ENCODE measurements around the gene ARHGEF10L.

The ARHGEF10L gene

DNA sequence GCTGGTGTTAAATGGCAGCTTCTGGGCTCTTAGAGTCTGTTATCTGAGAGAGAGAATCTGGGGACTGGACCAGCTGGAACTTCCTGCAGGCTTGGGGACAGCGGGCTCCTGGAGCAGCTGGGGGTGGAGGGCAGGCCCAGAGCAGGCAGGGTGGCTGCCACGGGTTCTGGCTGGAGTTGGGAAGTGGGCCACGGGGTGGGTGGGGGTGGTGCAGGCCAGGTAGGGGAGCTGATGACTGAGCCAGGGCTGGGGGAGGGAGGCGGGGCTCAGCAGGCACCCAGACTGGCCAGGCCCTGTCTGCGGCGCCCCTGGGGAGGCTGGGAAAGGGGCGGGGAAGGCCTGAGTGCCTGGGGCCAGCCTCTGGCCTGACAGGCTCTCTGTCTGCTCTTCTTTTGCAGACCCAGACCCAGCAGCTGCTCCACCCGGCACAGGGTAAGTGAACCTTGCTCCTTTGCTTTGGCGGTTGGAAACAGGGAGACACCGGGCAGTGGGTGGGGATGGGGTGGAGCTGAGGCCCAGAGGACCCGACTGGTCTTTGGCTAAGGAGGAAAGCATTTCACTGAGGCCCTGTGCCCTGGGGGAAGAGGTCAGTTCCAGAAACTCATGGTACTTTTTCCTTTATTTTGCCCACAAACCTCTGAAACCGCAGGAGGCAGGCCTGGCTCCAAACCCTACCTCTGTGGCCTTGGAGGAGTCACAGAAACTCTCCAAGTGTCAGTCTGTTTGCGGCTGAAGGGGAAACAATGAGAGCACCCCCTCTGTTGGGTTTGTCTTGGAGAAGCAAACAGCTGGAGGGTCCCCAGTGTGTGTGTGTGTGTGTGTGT is 48.8 kb downstream of the ARHGEF10L start:
- no peak for DNase-seq (ENCODE audit: low read depth in 2 of 2)

DNA sequence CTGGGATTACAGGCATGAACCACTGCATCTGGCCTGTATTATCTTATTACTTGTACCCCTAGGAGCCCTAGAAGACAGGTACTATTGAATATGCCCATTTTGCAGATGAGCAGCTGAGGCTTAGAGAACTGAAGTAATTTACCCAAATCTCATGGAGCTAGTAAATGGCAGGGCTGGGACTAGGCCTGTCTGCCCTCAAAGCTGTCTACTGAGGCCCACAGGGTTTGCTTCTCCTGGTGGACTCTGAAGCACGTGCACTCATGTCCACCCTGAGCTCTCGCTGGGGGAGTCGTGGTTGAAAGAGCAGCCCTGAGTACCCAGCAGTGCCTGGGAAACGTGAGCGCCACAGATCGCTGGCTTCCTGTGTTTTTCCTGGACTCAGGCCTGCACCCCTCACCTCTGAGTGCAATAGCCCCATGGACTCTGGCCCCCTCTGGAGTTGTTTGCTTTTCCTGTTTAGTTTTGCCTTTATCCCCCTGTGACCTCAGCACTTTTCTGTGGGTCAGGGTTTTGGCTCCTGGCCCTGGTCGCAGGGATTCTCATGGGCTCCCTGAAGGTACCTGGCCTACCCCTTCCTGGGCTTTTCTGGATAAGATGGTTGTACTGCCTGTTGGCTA is 52.4 kb downstream of the ARHGEF10L start:
- DNase-seq (ENCODE audit: low read depth in 2 of 2): no peak

DNA sequence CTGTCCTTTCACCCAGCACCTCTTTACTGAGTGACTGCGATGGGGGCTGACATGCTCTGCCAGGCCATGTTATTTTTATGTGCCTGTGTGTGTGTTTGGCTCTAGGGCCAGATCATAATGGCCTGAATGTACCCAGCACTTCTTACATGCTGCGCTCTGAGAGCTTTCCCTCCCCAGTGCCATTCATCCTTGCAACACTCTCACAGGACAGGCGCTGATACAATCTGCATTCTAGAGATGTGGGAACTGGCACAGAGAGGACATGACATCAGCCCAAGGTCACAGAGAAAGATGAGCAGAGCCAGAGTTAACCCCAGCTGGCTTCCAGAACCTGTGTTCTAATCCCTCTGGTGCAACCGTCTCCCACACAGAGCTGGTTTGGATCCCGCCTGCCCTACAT is 54.5 kb downstream of the ARHGEF10L start:
- no peak for DNase-seq (ENCODE audit: low read depth in 2 of 2)

DNA sequence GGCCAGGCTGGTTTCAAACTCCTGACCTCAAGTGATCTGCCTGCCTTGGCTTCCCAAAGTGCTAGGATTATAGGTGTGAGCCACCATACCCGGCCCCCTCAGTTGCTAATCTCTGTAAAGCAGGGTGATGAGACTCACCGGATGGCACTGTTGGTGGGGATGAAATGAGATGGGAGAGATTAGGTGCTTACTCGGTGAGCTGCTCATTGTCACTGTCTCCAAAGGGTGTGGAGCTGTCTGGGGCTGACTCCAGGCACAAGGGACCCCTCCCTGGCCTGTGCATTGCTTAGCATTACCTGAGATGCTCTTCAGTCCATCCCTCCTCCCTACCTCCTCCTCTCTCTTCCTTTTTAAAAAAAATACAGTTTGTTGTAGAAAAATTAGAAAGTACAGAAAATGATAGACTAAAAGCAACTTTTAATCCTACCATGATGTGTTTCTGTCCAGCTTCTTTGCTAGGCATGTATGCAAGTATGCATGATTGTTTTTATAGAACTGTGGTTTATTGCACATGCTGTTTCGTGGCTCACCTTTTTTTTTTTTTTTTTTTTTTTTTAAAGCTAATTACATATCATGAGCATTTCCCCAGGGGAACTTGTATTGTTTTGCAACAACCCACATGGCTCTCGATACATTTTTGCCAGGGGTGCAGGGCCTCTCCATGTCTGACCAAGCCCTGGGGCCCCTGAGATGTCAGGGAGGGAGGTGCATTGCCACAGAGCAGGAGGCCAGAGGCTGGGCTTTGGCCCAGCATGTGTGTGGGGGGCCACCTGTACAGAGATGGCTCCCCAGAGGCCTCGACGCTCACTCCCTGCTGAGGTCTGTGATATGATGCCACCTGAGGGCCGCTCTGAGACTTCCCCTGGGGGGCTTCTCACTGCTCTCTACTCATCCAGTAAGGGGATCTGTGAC is 55.4 kb downstream of the ARHGEF10L start:
- no peak for DNase-seq (ENCODE audit: low read depth in 2 of 2)

DNA sequence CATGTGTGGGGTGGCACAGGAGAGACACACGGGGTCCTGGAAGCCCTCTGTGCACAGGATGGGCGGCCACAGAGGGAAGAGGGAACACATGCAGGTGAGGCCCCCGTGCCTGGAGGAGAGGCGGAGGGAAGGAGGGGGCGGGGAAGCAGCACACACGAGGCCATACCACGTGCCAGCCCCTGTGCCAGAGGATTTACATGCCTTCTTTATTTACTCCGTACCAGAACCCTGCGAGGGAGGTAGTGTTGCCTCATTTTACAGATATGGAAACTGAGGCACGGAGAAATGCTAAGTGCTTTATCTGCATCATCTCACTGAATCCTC is 56.1 kb downstream of the ARHGEF10L start:
- no peak for DNase-seq (ENCODE audit: low read depth in 2 of 2)

DNA sequence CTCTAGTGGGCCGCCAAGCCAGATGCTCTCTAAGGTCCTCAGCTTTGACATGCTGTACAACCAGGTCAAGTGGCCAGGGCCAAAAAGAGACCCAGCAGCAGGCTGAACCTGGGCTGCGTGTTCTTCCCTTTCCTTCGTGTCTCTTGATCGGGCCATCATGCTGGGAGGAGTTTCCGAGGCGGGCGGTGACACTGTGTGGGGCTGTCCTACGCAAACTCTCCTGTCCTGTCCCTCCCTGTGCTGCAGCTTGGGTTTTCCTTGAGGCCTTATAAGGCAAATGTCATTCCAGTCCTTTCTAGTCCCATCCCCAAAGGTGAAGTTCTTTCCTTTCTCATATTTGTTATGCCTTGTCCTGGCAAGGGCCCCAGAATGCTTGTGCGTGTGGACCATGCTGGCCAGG is 56.7 kb downstream of the ARHGEF10L start:
- DNase-seq (ENCODE audit: low read depth in 2 of 2): no peak

DNA sequence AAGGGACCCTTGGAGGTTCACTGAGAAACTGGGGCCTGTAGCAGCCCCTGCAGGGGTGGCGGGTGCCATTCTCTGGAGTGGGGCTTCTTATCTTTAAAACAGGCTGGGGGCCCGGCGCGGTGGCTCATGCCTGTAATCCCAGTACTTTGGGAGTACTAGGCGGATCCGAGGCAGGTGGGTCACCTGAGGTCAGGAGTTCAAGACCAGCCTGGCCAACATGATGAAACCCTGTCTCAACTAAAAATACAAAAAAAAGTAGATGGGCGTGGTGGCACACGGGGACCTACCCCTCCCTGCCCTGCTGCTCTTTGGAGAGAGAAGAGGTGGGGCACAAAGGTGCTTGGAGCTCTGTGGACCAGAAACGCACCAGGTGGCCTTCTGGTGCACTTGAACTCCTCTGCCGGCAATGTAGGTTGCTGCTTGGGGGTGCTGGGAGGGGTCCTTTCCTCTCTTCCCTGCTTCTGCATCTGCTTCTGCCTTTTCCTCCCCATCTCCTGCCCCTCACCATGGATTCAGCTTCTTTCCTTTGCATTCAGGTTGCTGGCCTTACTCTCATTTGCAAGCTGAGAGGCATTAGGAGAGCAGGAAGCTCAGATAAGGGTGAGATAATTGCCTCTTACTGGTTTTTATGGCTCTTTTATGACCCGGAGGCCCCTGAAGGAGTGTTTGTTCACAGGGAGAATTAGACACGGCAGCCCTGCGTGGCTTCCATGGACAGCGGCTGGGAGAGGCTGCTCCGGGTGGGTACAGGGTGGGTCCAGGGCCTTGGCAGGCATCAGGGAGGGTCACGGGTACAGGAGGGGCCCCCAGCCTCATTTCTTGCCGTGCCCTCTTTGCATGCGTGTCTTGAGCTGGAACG is 57.4 kb downstream of the ARHGEF10L start:
- no peak for DNase-seq (ENCODE audit: low read depth in 2 of 2)

DNA sequence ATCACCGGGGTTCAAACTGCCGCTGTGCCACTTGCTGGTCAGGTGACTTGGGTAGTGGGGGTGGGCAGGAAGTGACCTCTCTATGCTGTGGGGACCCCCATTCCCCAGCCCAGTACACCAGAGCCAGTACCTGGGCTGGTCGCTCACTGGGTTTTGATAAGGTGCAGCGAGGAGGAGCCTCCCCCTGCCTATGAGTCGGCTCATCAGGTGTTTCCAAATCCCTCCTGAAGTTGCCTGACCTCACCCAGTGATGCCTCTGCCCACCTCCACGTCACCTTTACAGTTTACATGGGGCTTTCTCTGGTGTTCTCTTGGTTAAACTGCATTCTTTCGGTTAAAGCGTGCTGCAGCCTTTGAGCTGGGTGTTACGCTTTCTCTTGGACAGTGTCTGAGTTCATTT is 58.2 kb downstream of the ARHGEF10L start:
- DNase-seq (ENCODE audit: low read depth in 2 of 2): no peak

DNA sequence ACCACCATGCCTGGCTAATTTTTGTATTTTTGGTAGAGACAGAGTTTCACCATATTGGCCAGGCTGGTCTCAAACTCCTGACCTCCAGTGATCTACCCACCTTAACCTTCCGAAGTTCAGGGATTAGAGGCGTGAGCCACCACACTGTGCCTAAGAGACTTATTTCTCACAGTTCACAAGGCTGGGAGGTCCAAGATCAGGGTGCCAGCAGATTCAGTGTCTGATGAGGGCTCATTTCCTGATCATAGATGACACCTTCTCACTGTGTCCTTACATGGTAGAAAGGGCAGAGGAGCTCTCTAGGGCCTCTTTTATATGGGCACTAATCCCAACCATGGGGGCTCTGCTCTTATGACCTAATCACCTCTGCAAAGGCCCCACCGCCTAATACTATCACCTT is 58.8 kb downstream of the ARHGEF10L start:
- no peak for DNase-seq (ENCODE audit: low read depth in 2 of 2)

DNA sequence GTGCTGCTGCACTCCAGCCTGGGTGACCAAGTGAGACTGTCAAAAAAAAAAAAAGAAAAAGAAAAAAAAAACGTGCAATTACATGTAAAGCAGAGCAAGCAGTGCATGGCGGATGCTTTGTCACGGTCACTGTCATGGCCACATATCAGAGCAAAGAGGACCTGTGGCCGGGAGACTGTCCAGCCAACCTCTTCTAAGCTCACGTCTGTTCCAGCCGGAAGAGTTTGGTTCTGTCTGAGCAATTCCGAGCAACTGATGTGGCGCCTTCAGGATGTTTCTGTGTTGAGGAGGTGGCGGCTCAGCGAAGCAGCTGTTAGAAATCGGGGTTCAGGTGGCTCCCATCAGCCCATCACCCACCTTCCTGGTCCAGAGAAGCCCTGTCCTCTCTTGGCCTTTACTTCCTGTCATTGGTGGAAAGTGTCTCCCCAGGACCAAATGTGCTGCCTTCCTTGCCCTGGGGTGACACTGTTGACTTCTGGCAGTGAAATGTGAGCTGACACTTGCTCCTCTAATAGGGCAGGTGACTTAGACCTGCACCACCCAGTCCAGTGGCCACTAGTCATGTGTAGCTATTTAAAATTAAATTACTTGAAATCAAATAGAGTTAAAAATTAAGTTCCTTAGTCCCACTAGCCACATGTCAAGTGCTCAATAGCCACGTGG is 59.9 kb downstream of the ARHGEF10L start:
- DNase-seq (ENCODE audit: low read depth in 2 of 2): no peak

DNA sequence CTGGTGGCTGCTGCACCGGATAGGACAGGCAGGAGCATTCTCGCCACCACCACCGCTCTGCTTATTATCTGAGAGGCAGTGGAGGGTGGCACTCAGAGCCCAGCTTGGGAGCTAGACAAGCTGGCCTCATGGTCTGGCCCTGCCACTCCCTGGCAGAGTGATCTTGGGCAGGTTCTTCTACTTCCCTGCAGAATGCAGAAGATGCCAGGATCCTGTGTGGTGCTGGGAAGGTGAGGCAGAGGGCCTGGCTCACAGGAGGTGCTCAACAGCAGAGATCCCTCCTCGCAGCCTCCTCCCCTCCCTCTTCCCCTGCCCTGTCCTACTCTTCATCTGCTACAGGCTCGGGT is 60.4 kb downstream of the ARHGEF10L start:
- DNase-seq (ENCODE audit: low read depth in 2 of 2): no peak

DNA sequence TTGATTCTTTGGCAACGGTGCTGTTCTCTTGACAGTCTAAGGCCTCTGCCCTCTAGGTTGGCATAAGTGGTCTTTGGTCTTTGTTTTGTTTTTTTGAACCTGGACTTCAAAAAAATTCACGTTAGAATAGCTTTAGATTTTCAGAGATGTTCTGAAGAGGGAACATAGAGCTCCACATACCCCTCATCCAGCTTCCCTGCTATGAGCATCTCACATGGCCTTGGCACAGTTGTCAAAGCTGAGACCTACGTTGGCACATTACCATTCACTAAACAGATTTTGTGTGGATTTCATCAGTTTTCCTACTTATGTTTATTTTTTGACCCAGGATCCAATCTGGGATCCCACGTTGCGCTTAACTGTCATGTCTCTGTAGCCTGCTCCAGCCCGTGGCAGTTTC is 60.8 kb downstream of the ARHGEF10L start:
- no peak for DNase-seq (ENCODE audit: low read depth in 2 of 2)

DNA sequence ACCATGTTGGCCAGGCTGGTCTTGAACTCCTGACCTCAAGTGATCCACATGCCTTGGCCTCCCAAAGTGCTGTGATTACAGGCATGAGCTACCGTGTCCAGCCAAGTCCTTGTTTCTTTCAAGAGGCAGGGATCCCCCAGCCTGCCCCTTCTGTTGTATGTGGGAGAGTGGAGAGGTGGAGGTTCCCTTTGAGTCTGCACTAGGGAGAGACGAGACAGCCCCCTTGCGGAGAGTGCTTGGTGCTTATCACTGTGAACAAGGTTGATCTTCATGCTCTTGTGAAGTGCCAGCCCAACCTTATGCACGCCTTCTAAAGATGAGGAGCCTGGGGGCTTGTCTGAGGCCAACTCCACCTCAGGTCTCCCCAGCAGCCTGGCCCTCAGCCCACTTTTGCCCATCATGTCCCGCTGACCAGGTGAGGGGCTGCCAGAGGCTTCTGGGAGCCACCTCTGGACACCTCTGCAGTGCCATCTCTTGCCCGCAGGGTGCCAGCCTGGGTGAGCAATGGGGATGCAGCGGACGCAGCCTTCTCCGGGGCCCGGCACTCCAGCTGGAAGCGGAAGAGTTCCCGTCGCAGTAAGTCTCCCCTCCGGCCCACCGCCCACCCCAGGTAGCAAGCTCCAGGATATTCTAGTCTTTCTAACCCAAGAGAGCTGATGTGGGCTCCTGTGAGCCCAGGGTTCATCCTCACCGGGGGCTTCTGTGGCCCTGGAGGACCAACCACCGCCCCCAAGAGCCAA is 62.3 kb downstream of the ARHGEF10L start:
- no peak for DNase-seq (ENCODE audit: low read depth in 2 of 2)

DNA sequence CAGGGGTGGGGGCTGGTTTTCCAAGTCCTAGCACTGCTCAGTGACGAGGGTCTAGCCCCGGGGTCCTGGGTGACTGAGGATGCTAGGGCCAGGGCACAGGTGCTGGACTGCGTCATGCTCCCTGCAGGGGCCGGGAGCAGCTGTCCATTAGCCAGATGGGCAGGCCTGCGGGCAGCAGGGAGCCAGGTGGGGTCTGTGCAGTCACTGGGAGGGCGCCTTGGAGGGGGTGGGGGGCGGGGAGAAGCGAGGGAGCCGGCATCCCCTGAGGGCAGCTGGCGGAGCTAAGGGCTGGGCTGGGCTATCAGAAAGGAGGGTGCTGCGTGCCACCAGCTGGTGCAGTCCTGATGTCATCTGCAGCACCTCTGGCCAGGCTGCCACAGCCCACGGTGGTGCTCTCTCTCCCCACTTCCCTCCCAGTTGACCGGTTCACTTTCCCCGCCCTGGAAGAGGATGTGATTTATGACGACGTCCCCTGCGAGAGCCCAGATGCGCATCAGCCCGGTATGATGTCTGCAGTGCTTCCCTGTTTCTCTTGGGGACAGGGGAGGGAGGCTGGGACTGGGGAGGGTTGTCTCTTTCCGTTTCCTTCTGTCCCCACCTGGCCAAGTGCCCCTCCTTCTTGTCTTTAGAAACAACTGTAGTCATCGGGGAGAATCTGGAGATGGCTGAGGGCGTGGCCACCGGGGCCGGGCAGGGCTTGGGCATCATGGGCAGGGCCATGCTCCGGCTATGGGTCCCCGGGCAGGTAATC is 63.8 kb downstream of the ARHGEF10L start:
- DNase-seq (ENCODE audit: low read depth in 2 of 2): no peak

DNA sequence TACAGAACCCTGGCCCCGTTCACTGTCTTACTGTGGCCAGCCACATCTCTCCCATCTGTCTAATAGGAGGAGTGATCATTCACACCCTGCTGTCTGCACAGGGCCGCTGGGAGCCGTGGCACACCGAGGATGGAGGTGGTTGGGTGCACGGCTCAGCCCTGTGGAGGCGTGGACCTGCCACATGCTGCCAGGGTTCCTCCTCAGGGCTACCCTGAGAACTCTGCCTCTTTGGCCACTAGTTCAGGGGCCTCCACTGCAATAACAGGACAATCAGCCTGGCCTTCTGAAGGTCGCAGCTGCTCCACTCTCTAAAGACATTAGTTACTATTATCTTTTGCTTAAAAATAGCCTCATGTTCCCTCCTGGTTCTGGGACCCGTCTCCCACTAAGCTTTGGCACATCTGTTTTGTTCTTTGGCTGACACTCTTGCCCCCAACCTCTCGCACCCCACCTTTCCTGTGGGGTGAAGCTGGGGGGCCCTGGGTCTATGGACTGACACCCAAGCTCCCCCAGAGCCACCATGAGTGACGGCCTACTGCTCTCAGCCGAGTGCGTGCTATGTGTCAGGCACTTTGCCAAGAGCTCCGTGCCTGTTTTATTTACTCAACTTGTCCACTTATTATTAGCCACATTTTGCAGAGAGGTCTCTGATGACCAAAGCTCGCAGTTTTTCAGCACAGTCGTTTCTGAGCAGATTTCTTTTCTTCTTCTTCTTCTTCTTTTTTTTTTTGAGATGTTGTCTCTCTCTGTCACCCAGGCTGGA is 66.3 kb downstream of the ARHGEF10L start:
- no peak for DNase-seq (ENCODE audit: low read depth in 2 of 2)

DNA sequence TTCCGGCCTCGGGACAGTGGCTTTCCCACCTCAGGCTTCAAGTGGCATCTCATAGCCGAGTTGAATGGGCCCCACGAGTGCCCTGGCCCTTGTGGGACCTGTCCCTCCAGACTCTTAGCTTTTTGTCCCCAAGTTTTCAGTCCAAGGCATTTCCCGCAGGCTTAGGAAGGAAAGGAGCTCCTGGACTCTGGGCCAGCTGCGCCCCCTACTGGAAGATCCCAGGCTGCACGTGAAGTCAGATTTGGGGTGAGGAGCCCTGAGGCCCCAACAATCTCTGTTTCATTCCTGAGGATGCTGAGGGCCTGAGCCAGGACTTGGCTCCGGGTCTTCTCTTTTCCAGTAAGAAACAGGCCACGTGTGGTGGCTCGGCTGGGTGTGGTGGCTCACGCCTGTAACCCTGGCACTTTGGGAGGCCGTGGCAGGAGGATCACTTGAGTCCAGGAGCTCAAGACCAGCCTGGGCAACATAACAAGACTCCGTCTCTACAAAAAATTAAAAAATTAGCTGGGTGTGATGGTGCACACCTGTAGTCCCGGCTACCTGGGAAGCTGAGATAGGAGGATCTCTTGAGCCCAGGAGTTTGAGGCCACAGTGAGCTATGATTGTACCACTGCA is 67.4 kb downstream of the ARHGEF10L start:
- peak; percentile 14 to 21 for DNase-seq (ENCODE audit: low read depth in 2 of 2)

DNA sequence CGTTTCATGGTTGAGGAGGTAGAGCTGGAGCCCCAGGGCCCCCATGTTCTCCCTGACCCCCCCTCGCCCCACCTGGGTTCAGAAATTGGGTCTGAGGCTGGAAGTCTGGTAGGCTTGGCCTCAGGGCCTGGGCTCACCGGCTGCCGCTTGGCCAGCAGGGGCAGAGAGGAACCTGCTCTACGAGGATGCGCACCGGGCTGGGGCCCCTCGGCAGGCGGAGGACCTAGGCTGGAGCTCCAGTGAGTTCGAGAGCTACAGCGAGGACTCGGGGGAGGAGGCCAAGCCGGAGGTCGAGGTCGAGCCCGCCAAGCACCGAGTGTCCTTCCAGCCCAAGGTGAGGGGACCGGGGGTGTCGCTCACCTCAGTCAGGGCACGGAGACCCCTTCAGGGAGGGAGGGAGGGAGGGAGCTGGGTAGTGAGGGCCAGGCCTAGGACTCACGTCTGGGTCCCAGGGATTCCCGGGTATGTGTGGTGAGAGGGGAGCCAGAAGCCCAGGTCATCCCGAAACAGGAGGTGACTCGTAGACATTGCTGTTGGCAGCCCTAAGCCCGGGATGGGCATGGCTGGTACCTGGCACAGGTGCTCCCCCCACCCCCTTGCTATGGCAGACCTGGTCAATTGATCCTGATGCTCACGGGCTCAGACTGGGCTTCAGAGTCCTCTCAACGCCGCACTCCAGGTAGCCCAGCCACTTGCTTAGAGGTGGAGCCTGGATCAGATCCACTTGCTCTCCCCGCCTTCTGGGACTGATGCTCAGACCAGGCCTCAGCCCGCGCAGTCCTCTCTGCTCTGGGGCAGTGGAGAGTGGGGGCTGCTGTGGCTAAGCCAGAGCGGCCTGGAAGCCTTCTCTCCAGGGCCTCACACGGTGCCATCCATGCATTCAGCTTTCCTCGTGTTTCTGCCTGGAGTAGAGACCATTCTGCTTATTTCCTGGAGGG is 68.4 kb downstream of the ARHGEF10L start:
- DNase-seq (ENCODE audit: low read depth in 2 of 2): no peak

All from stimulated activated CD8-positive, alpha-beta memory T cell treated with anti-CD3 and anti-CD28 coated beads, Interleukin-15, amount 100 ng/mL, for 48 hours (primary cell).